H1 (cell line): Measurements from ENCODE around the gene MBOAT2. TPM values are rescaled to one million over a fixed set of nuclear protein-coding genes. Genes with fewer than 3 reads are reported as not detected.

Experiments
- PHF8 ChIP-seq: fragments of 200-600 bp; sonication (generic); conservative IDR thresholded peaks from 2 replicates; pipeline ENCODE4 v1.7.1; 2012; ENCODE audit warnings: low read depth, mild to moderate bottlenecking, inconsistent platforms, low read length, moderate library complexity
- SAP30 ChIP-seq: fragments of 300-600 bp; sonication (generic); IDR thresholded peaks from 2 replicates; pipeline ENCODE4 v1.7.1; 2012; ENCODE audit warnings: low read length, moderate library complexity, mild to moderate bottlenecking, inconsistent platforms; ENCODE audit not compliant: insufficient read depth, insufficient replicate concordance
- TAF1 ChIP-seq: IDR thresholded peaks from 2 replicates; pipeline ENCODE4 v1.6.1; 2011; ENCODE audit warnings: mild to moderate bottlenecking, low read depth, low read length
- polyA plus RNA-seq, 7 experiments: library from polyadenylated mRNA; depleted of rRNA in 3 of 7; stranded (reverse) in 5 of 7; unstranded in 2 of 7; fragments of >200 nt in 5 of 7; fragments of 200-250 nt in 2 of 7; gene quantifications; 1 replicate in 5 of 7; 2 replicates in 1 of 7; 4 replicates in 1 of 7; pipeline versions ENCODE4 v1.2.1 to v1.2.3, GENCODE V29; 2011 to 2013; ENCODE audit warnings: missing spikeins in 2 of 7, mixed read lengths in 2 of 7
- total RNA-seq: library from RNA; stranded (reverse); fragmentation: NEBNext Ultra II Directional; extraction: Animal tissue kit (Norgen Biotek cat#: 25700); gene quantifications from 2 replicates; pipeline ENCODE4 v1.2.1, GENCODE V29; 2021

MBOAT2 gene
- total and polyA plus RNA-seq, 2 of the 8 experiments (the other 6 are each of a cell fraction or from before 2014, with no cell fraction given), result 11.2 to 23.4 TPM

GRCh38 chr2:8847400-8847799 is 156.1 kb downstream of the MBOAT2 start (continued):
- TF ChIP-seq SAP30, result no peak
- TF ChIP-seq PHF8, result no peak
- TF ChIP-seq TAF1, result no peak
